Astrocyte (in vitro differentiated cells and primary cell): ENCODE data around the gene NBPF12. TPM values are rescaled to one million over a fixed set of nuclear protein-coding genes. Genes with fewer than 3 reads are reported as not detected.
"Not testable (repeated sequence)": the region's sequence is repeated elsewhere in the genome, so short reads cannot be mapped to it uniquely, and the experiment has no call there.

Source experiments
- DNase-seq: peaks from one replicate; pipeline ENCODE4 v3.0.0-alpha.2; 2010; ENCODE audit warnings: low read depth
- FAIRE-seq: peaks from 2 replicates; lab custom pipeline; 2011; peaks lifted over from hg19 to GRCh38; lab: Jason Lieb, UNC
- H2AFZ ChIP-seq: 2 replicates; pipeline ENCODE4 v1.6.0; 2012; ENCODE audit warnings: low read depth, low read length, inconsistent platforms
- H3K27ac ChIP-seq: 2 replicates; pipeline ENCODE4 v1.5.1; 2011; ENCODE audit warnings: low read depth, low read length, inconsistent platforms
- H3K27me3 ChIP-seq: 2 replicates; pipeline ENCODE4 v1.6.0; 2011; ENCODE audit warnings: low read length, inconsistent platforms; ENCODE audit not compliant: insufficient read depth
- H3K36me3 ChIP-seq: 2 replicates; pipeline ENCODE4 v1.5.1; 2011; ENCODE audit warnings: low read length, inconsistent platforms; ENCODE audit not compliant: insufficient read depth
- H3K4me1 ChIP-seq: 2 replicates; pipeline ENCODE4 v1.5.1; 2011; ENCODE audit warnings: low read length, inconsistent platforms; ENCODE audit not compliant: insufficient read depth
- H3K4me2 ChIP-seq: 2 replicates; pipeline ENCODE4 v1.6.0; 2012; ENCODE audit warnings: low read length, inconsistent platforms
- H3K4me3 ChIP-seq: 2 replicates; pipeline ENCODE4 v1.5.1; 2011; ENCODE audit warnings: low read depth, mild to moderate bottlenecking, low read length, inconsistent platforms; ENCODE audit not compliant: insufficient read depth
- H3K79me2 ChIP-seq: 2 replicates; pipeline ENCODE4 v1.6.0; 2012; ENCODE audit warnings: mild to moderate bottlenecking, low read length, inconsistent platforms; ENCODE audit not compliant: insufficient read depth
- H3K9ac ChIP-seq: 2 replicates; pipeline ENCODE4 v1.6.0; 2012; ENCODE audit warnings: mild to moderate bottlenecking, low read length, inconsistent platforms
- H3K9me3 ChIP-seq: 2 replicates; pipeline ENCODE4 v1.5.1; 2012; ENCODE audit warnings: low read depth, mild to moderate bottlenecking, low read length, inconsistent platforms; ENCODE audit not compliant: insufficient read depth
- H4K20me1 ChIP-seq: 2 replicates; pipeline ENCODE4 v1.6.0; 2012; ENCODE audit warnings: low read length, inconsistent platforms; ENCODE audit not compliant: insufficient read depth
- H3K27ac Mint-ChIP-seq: one replicate; pipeline ENCODE4 v1.8.0; 2021; ENCODE audit warnings: mild to moderate bottlenecking, mixed read lengths; ENCODE audit not compliant: unreplicated experiment
- H3K27me3 Mint-ChIP-seq: one replicate; pipeline ENCODE4 v1.8.0; 2021; ENCODE audit warnings: low read depth, mixed read lengths; ENCODE audit not compliant: unreplicated experiment
- H3K36me3 Mint-ChIP-seq: one replicate; pipeline ENCODE4 v1.8.0; 2021; ENCODE audit warnings: low read depth, mixed read lengths; ENCODE audit not compliant: unreplicated experiment
- H3K4me1 Mint-ChIP-seq: one replicate; pipeline ENCODE4 v1.8.0; 2021; ENCODE audit warnings: low read depth, mixed read lengths; ENCODE audit not compliant: unreplicated experiment
- H3K4me3 Mint-ChIP-seq: one replicate; pipeline ENCODE4 v1.8.0; 2021; ENCODE audit warnings: mild to moderate bottlenecking, moderate library complexity, mixed read lengths; ENCODE audit not compliant: unreplicated experiment
- H3K9me3 Mint-ChIP-seq: one replicate; pipeline ENCODE4 v1.8.0; 2021; ENCODE audit warnings: mild to moderate bottlenecking, mixed read lengths; ENCODE audit not compliant: unreplicated experiment
- total RNA-seq: library from RNA; stranded (reverse); gene quantifications from 2 replicates; pipeline ENCODE4 v1.2.1, GENCODE V29; 2021

The NBPF12 gene
- total RNA-seq, 1 donor from 2014 or later: 7.9 TPM

GRCh38 chr1:146938927-146939786 lies 1.0 kb downstream of the NBPF12 start:
- not testable (repeated sequence) for H3K27me3 ChIP-seq, FAIRE-seq

GRCh38 chr1:146940293-146940692 lies 2.2 kb downstream of the NBPF12 start:
- H3K4me1 Mint-ChIP-seq, H3K4me3 Mint-ChIP-seq, H4K20me1 ChIP-seq, H3K27me3 ChIP-seq, DNase-seq, H3K27me3 Mint-ChIP-seq, H3K4me1 ChIP-seq, H3K9me3 ChIP-seq, H3K36me3 ChIP-seq, FAIRE-seq, H3K27ac ChIP-seq, H3K4me3 ChIP-seq, H3K79me2 ChIP-seq, H3K9ac ChIP-seq, H3K9me3 Mint-ChIP-seq, H3K27ac Mint-ChIP-seq, H2AFZ ChIP-seq, H3K36me3 Mint-ChIP-seq, H3K4me2 ChIP-seq: not testable (repeated sequence)

More at GRCh38 chr1:146938927-146939786, 1.0 kb downstream of the NBPF12 start:
- H3K4me1 ChIP-seq, H3K36me3 ChIP-seq, H4K20me1 ChIP-seq, H3K9me3 ChIP-seq, H3K27me3 Mint-ChIP-seq, H3K79me2 ChIP-seq, H3K27ac ChIP-seq, H3K4me1 Mint-ChIP-seq, H3K9me3 Mint-ChIP-seq, H3K36me3 Mint-ChIP-seq, H2AFZ ChIP-seq: not testable (repeated sequence)
- Histone ChIP-seq H3K9ac (peak overlapping the region; percentile 82), H3K4me3 (peak overlapping the region; percentile 65), H3K4me2 (peak overlapping the region; percentile 84)
- peak overlapping the region; percentile 94 for H3K4me3 Mint-ChIP-seq
- H3K27ac Mint-ChIP-seq: peak overlapping the region; percentile 78
- peak; percentile 12 for DNase-seq

- H2AFZ ChIP-seq, H3K36me3 ChIP-seq, H3K4me2 ChIP-seq, FAIRE-seq, H3K27ac ChIP-seq, H3K27me3 ChIP-seq, H3K9me3 ChIP-seq, H3K27ac Mint-ChIP-seq, H3K36me3 Mint-ChIP-seq, H3K27me3 Mint-ChIP-seq, H3K4me3 ChIP-seq, DNase-seq, H3K79me2 ChIP-seq, H3K9me3 Mint-ChIP-seq, H3K4me3 Mint-ChIP-seq, H3K4me1 ChIP-seq, H3K4me1 Mint-ChIP-seq, H4K20me1 ChIP-seq, H3K9ac ChIP-seq: not testable (repeated sequence)
Observed at GRCh38 chr1:146943342-146943886, 5.3 kb downstream of the NBPF12 start.

GRCh38 chr1:146948127-146948526 lies 10.0 kb downstream of the NBPF12 start:
- H3K4me3 ChIP-seq, H3K4me3 Mint-ChIP-seq, DNase-seq, H4K20me1 ChIP-seq, H3K9me3 ChIP-seq, H3K27ac Mint-ChIP-seq, H3K36me3 Mint-ChIP-seq, H3K9me3 Mint-ChIP-seq, H3K79me2 ChIP-seq, H3K27ac ChIP-seq, H3K9ac ChIP-seq, H3K4me1 Mint-ChIP-seq, H3K27me3 Mint-ChIP-seq, FAIRE-seq, H3K36me3 ChIP-seq, H3K4me2 ChIP-seq, H2AFZ ChIP-seq, H3K4me1 ChIP-seq, H3K27me3 ChIP-seq: not testable (repeated sequence)

GRCh38 chr1:146964340-146964739 lies 26.2 kb downstream of the NBPF12 start:
- H3K27me3 Mint-ChIP-seq, H3K9ac ChIP-seq, H3K4me3 ChIP-seq, H3K36me3 ChIP-seq, H3K79me2 ChIP-seq, H3K36me3 Mint-ChIP-seq, H3K9me3 ChIP-seq, H3K9me3 Mint-ChIP-seq, FAIRE-seq, H3K4me1 ChIP-seq, H3K4me2 ChIP-seq, H3K27me3 ChIP-seq, H3K4me1 Mint-ChIP-seq, H4K20me1 ChIP-seq, DNase-seq, H3K4me3 Mint-ChIP-seq, H3K27ac Mint-ChIP-seq, H2AFZ ChIP-seq, H3K27ac ChIP-seq: not testable (repeated sequence)
